Measurements from ENCODE around the gene ANKRD52. TPM values are rescaled to one million over a fixed set of nuclear protein-coding genes. Genes with fewer than 3 reads are reported as not detected.

ANKRD52 gene
- total RNA-seq, 6 experiments from 2014 or later, result 10.6 to 16.1 (median 12.2) TPM

GRCh38 chr12:56252649-56253048 is 5.5 kb downstream of the ANKRD52 start:
- intact Hi-C loops (cut with DNase I), result no loop called here

DNA sequence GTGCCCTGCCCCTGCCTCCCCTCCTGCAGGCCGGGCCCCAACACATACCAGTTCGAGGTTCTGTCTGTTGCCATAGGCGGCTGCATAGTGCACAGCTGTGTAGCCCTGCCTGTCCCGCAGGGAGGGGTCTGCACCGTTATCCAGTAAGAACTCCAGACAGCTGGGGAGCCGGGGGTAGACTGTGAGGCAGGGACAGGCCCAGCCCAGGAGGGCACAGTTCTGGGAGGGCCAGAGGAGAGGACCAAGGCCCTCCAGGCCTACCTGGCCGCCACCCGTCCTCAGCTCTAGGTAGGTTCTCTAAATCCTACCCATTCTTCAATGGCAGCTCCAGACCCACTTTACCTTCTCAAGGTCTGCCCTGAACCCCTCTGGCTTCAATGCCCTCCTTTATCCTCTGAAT is 9.5 kb downstream of the ANKRD52 start:
- intact Hi-C loops (cut with DNase I), result no loop called here
- Histone ChIP-seq H3K27me3 (no peaks in the 10 kb centered on the region), H3K4me3 (no peak overlapping the region), H3K4me1 (no peaks in the 10 kb centered on the region), H3K9me3 (no peaks in the 10 kb centered on the region), H3K27ac (no peak overlapping the region), H3K36me3 (peaks cover 0 to 90% (median 40%) of the 10 kb centered on the region in 4 donors)
- peak in 1 of 3 donors; percentile 36 for DNase-seq
- TF ChIP-seq POLR2A (IDR thresholded peaks at IDR 0.05), result no peak
- TF ChIP-seq, protein P1, sequence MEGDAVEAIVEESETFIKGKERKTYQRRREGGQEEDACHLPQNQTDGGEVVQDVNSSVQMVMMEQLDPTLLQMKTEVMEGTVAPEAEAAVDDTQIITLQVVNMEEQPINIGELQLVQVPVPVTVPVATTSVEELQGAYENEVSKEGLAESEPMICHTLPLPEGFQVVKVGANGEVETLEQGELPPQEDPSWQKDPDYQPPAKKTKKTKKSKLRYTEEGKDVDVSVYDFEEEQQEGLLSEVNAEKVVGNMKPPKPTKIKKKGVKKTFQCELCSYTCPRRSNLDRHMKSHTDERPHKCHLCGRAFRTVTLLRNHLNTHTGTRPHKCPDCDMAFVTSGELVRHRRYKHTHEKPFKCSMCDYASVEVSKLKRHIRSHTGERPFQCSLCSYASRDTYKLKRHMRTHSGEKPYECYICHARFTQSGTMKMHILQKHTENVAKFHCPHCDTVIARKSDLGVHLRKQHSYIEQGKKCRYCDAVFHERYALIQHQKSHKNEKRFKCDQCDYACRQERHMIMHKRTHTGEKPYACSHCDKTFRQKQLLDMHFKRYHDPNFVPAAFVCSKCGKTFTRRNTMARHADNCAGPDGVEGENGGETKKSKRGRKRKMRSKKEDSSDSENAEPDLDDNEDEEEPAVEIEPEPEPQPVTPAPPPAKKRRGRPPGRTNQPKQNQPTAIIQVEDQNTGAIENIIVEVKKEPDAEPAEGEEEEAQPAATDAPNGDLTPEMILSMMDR (IDR thresholded peaks at IDR 0.05), result no peak
- ATAC-seq, result no peak
- 94% methylated on average over 3 of the region's 8 CpGs for WGBS (ENCODE audit: insufficient coverage, low coverage, low lambda C conversion rate, missing lambda C conversion rate)

More at GRCh38 chr12:56252649-56253048, 5.5 kb downstream of the ANKRD52 start:
- peak in 1 of 3 donors; percentile 1 for DNase-seq
- TF ChIP-seq, protein P1 (IDR thresholded peaks at IDR 0.05), result no peak
- TF ChIP-seq POLR2A (IDR thresholded peaks at IDR 0.05), result no peak
- 100% methylated on average over 1 of the region's 3 CpGs for WGBS (ENCODE audit: insufficient coverage, low coverage, low lambda C conversion rate, missing lambda C conversion rate)
- Histone ChIP-seq H3K36me3 (peaks cover 0 to 85% (median 29%) of the 10 kb centered on the region in 4 donors), H3K27ac (no peak overlapping the region), H3K4me3 (no peak overlapping the region), H3K9me3 (no peaks in the 10 kb centered on the region), H3K27me3 (no peaks in the 10 kb centered on the region), H3K4me1 (peaks cover 0 to 10% (median 5%) of the 10 kb centered on the region in 4 donors)
- no peak for ATAC-seq

GRCh38 chr12:56247923-56248322 is 10.3 kb downstream of the ANKRD52 start:
- TF ChIP-seq, protein P1 (IDR thresholded peaks at IDR 0.05), result no peak
- no peak for TF ChIP-seq POLR2A (IDR thresholded peaks at IDR 0.05)
- 97% methylated on average over 11 of the region's 16 CpGs for WGBS (ENCODE audit: insufficient coverage, low coverage, low lambda C conversion rate, missing lambda C conversion rate)
- Histone ChIP-seq H3K27me3 (no peaks in the 10 kb centered on the region), H3K27ac (no peak overlapping the region), H3K36me3 (peaks cover 0 to 88% (median 38%) of the 10 kb centered on the region in 4 donors), H3K4me3 (no peak overlapping the region), H3K9me3 (no peaks in the 10 kb centered on the region), H3K4me1 (no peaks in the 10 kb centered on the region)
- intact Hi-C loops (cut with DNase I), result no loop called here
- peak in 1 of 3 donors; percentile 46 for DNase-seq
- ATAC-seq, result no peak

DNA sequence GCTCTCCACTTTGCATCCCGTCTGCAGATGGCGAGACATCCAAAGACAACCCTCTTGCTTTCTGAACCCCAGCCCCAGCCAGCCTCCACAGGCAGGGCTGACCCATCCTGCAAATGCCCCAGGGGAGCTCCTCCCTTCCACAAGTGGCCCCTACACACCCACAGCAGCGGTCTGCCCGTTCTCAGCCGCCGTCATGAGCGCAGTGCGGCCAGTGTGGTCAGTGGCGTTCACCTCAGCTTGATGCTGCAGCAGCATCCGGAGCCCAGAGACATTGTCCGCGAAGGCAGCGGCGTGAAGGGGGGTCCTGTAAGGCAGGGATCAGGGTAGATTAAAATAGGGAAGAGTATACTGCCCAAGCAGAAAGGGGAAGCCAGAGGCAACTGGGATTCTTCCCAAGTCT is 13.7 kb downstream of the ANKRD52 start:
- peaks cover 0 to 72% (median 28%) of the 10 kb centered on the region in 4 donors for H3K36me3 ChIP-seq
- ATAC-seq, result no peak
- no peak for DNase-seq
- no peak overlapping the region for H3K27ac ChIP-seq
- no peaks in the 10 kb centered on the region for H3K27me3 ChIP-seq
- no peak for TF ChIP-seq POLR2A (IDR thresholded peaks at IDR 0.05)
- TF ChIP-seq, protein P1 (IDR thresholded peaks at IDR 0.05), result no peak
- WGBS (ENCODE audit: insufficient coverage, low coverage, low lambda C conversion rate, missing lambda C conversion rate), result 94% methylated on average over 7 of the region's 14 CpGs
- no peaks in the 10 kb centered on the region for H3K4me1 ChIP-seq
- H3K4me3 ChIP-seq, result no peak overlapping the region
- no peaks in the 10 kb centered on the region for H3K9me3 ChIP-seq
- intact Hi-C loops (cut with DNase I), result no loop called here
